Iris pigment epithelial cell (primary cell): ENCODE results near the gene YWHAG.
A peak's percentile ranks its signal among the peaks of the same experiment; 100 is the strongest.
"Not testable (repeated sequence)": the region's sequence is repeated elsewhere in the genome, so short reads cannot be mapped to it uniquely, and the experiment has no call there.

Source experiments
- DNase-seq: peaks from one replicate; pipeline ENCODE4 v3.0.0-alpha.2; 2011; ENCODE audit warnings: low read depth

Gene YWHAG

GRCh38 chr7:76358481-76359110, at the start of gene YWHAG:
Gene YWHAG (minus strand): TSS chr7:76358991. CDS start chr7:76358808, 183 bp downstream.
- peak; percentile 87 for DNase-seq

GRCh38 chr7:76408121-76408560, 49.4 kb upstream of the YWHAG start:
- DNase-seq, result no peak

GRCh38 chr7:76407718-76408117, 48.9 kb upstream of the YWHAG start:
- no peak for DNase-seq

- DNase-seq, result no peak
Observed at GRCh38 chr7:76405738-76406137, 46.9 kb upstream of the YWHAG start.

GRCh38 chr7:76403780-76404494, 45.1 kb upstream of the YWHAG start:
- no peak for DNase-seq

- not testable (repeated sequence) for DNase-seq
Observed at GRCh38 chr7:76403097-76403496, 44.3 kb upstream of the YWHAG start.

GRCh38 chr7:76400248-76400647, 41.5 kb upstream of the YWHAG start:
- DNase-seq, result no peak

GRCh38 chr7:76397409-76398183, 38.8 kb upstream of the YWHAG start:
- peak; percentile 62 for DNase-seq

- no peak for DNase-seq
Observed at GRCh38 chr7:76396864-76397263, 38.1 kb upstream of the YWHAG start.

GRCh38 chr7:76395965-76396726, 37.4 kb upstream of the YWHAG start:
- no peak for DNase-seq

- not testable (repeated sequence) for DNase-seq
Observed at GRCh38 chr7:76395605-76395964, 36.8 kb upstream of the YWHAG start.

- no peak for DNase-seq
Observed at GRCh38 chr7:76394957-76395356, 36.2 kb upstream of the YWHAG start.

GRCh38 chr7:76393116-76394031, 34.6 kb upstream of the YWHAG start:
- DNase-seq, result peak; percentile 80

GRCh38 chr7:76392531-76393115, 33.8 kb upstream of the YWHAG start:
- DNase-seq, result no peak

GRCh38 chr7:76390092-76390491, 31.3 kb upstream of the YWHAG start:
- no peak for DNase-seq

- DNase-seq, result not testable (repeated sequence)
Observed at GRCh38 chr7:76387789-76388188, 29.0 kb upstream of the YWHAG start.

GRCh38 chr7:76386691-76387260, 28.0 kb upstream of the YWHAG start:
- DNase-seq, result no peak

GRCh38 chr7:76383089-76383944, 24.5 kb upstream of the YWHAG start:
- DNase-seq, result no peak

- no peak for DNase-seq
Observed at GRCh38 chr7:76381814-76382213, 23.0 kb upstream of the YWHAG start.

- no peak for DNase-seq
Observed at GRCh38 chr7:76380623-76380966, 21.8 kb upstream of the YWHAG start.
